GM12873 (cell line): Measurements from ENCODE around the gene RBFOX1.

Experiments
- CTCF ChIP-seq: IDR thresholded peaks from 2 replicates; pipeline ENCODE4 v1.5.1; 2012; ENCODE audit warnings: low read depth, mild to moderate bottlenecking, moderate library complexity, low read length, control low read depth; ENCODE audit not compliant: insufficient read depth; ENCODE audit errors: missing control alignments

The RBFOX1 gene

GRCh38 chr16:7515543-7515942, 182.9 kb downstream of the RBFOX1 start:
- no peak for TF ChIP-seq CTCF

- no peak for TF ChIP-seq CTCF
These were observed 184.9 kb downstream of the RBFOX1 start for GRCh38 chr16:7517496-7517895.

GRCh38 chr16:7518158-7518557, 185.5 kb downstream of the RBFOX1 start:
- TF ChIP-seq CTCF = no peak

- no peak for TF ChIP-seq CTCF
These were observed 189.2 kb downstream of the RBFOX1 start for GRCh38 chr16:7521834-7522233.

- TF ChIP-seq CTCF = no peak
These were observed 191.8 kb downstream of the RBFOX1 start for GRCh38 chr16:7524419-7524818.

GRCh38 chr16:7526736-7527135, 194.1 kb downstream of the RBFOX1 start:
- no peak for TF ChIP-seq CTCF

- no peak for TF ChIP-seq CTCF
These were observed 199.9 kb downstream of the RBFOX1 start for GRCh38 chr16:7532534-7532933.
